ENCODE measurements around the gene CAND2.

- TF ChIP-seq CTCF (IDR thresholded peaks at IDR 0.05; ENCODE audit: poor library complexity, severe bottlenecking) (no peak), POLR2AphosphoS5 (IDR thresholded peaks at IDR 0.05) (no peak), EZH2 (IDR thresholded peaks at IDR 0.05; ENCODE audit: borderline replicate concordance, insufficient read depth, low read length, poor library complexity, severe bottlenecking) (no peak)
These were observed 87.8 kb downstream of the CAND2 start for GRCh38 chr3:12884186-12884680.

Measured in neural cell (in vitro differentiated cells).